Right cardiac atrium (tissue), 5 donors: Measurements from ENCODE around the gene MDM2. TPM values are rescaled to one million over a fixed set of nuclear protein-coding genes. Genes with fewer than 3 reads are reported as not detected.
"Not testable (repeated sequence)": the region's sequence is repeated elsewhere in the genome, so short reads cannot be mapped to it uniquely, and the experiment has no call there.

Experiments
- ATAC-seq, 2 donors: fragments of 200-7000 bp; cut with Tn5 transposase; one replicate each; pipeline versions ENCODE4 v1.8.0 to v1.9.1; 2020; ENCODE audit warnings: moderate library complexity in 2 of 2, mild to moderate bottlenecking in 1 of 2
- DNase-seq, 3 donors: peaks; one replicate each; pipeline ENCODE4 v3.0.0-alpha.2; 2020
- H3K27ac ChIP-seq: one replicate; pipeline ENCODE4 v1.5.1; 2013; ENCODE audit warnings: mild to moderate bottlenecking, low read length, control low read depth, moderate library complexity
- H3K27me3 ChIP-seq: one replicate; pipeline ENCODE4 v1.6.1; 2013; ENCODE audit not compliant: control insufficient read depth, insufficient read depth
- H3K4me1 ChIP-seq: one replicate; pipeline ENCODE4 v1.6.1; 2013; ENCODE audit warnings: low read length; ENCODE audit not compliant: control insufficient read depth, insufficient read depth
- H3K4me3 ChIP-seq: one replicate; pipeline ENCODE4 v1.5.1; 2013; ENCODE audit warnings: low read length, control low read depth
- H3K9me3 ChIP-seq: one replicate; pipeline ENCODE4 v1.6.1; 2013; ENCODE audit warnings: low read length; ENCODE audit not compliant: control insufficient read depth
- WGBS: extraction: QIAGEN DNeasy Blood & Tissue Kit; methylation state at CpG from one replicate; pipeline ENCODE4 v1.1.7; 2013; 5-methylcytosine and 5-hydroxymethylcytosine counted together
- intact Hi-C, 4 donors: fragments of 100-400 bp; cut with DNase I; formaldehyde crosslinking; loops; one replicate each; pipeline versions ENCODE4 v1.11.0 to v1.14.0; 2022 to 2023
- polyA plus RNA-seq: library from polyadenylated mRNA; stranded (reverse); fragments of 200-250 nt; gene quantifications from one replicate; pipeline ENCODE4 v1.2.3, GENCODE V29; 2013
- total RNA-seq, 4 donors: library from RNA; stranded (reverse); fragmentation: NEBNext Ultra II Directional; extraction: Animal tissue kit (Norgen Biotek cat#: 25700); gene quantifications; one replicate each; pipeline ENCODE4 v1.2.1, GENCODE V29; 2021
- donor health status: healthy with polysubstance abuse.
- donor health status: DM: no; HTN: yes; CAD: no.
- donor health status: DM: no; HTN: no; CAD: no.
- donor health status: DM: no; HTN: yes; CAD: no; lungs with severe emphysema.
- donor health status: DM: yes; HTN: yes; CAD: no.

Gene MDM2
- total and polyA plus RNA-seq, 5 donors, result 19.6 to 60.8 (median 48.2) TPM

GRCh38 chr12:68855771-68856170 lies 47.8 kb downstream of the MDM2 start:
- ATAC-seq, result no peak
- DNase-seq, result no peak
- WGBS, result 97% methylated on average over 8 of the region's 8 CpGs
- intact Hi-C loops, result no loop called here
- Histone ChIP-seq H3K9me3 (no peaks in the 10 kb centered on the region), H3K4me1 (no peaks in the 10 kb centered on the region), H3K27me3 (no peaks in the 10 kb centered on the region), H3K27ac (no peak overlapping the region), H3K4me3 (no peak overlapping the region)

GRCh38 chr12:68856510-68856909 lies 48.5 kb downstream of the MDM2 start:
- no peaks in the 10 kb centered on the region for H3K27me3 ChIP-seq
- DNase-seq, result no peak
- H3K4me3 ChIP-seq, result no peak overlapping the region
- H3K9me3 ChIP-seq, result no peaks in the 10 kb centered on the region
- ATAC-seq, result no peak
- H3K4me1 ChIP-seq, result no peaks in the 10 kb centered on the region
- 71% methylated on average over 3 of the region's 3 CpGs for WGBS
- intact Hi-C loops, result no loop called here
- no peak overlapping the region for H3K27ac ChIP-seq

GRCh38 chr12:68861890-68862289 lies 53.9 kb downstream of the MDM2 start:
- 94% methylated on average over 3 of the region's 3 CpGs for WGBS
- no peak for ATAC-seq
- H3K9me3 ChIP-seq, result no peaks in the 10 kb centered on the region
- no peaks in the 10 kb centered on the region for H3K27me3 ChIP-seq
- no peak overlapping the region for H3K4me3 ChIP-seq
- no peak overlapping the region for H3K27ac ChIP-seq
- intact Hi-C loops, result loop anchor here in 3 of 4 donors (10.0 kb wide), 2 partner anchors 203 to 213 kb away; no protein-coding TSS in a partner anchor
- DNase-seq, result no peak
- H3K4me1 ChIP-seq, result no peaks in the 10 kb centered on the region

GRCh38 chr12:68863109-68863770 lies 55.3 kb downstream of the MDM2 start:
- no peak overlapping the region for H3K27ac ChIP-seq
- no peaks in the 10 kb centered on the region for H3K9me3 ChIP-seq
- no peak for DNase-seq
- intact Hi-C loops, result loop anchor here in 3 of 4 donors (10.0 kb wide), 2 partner anchors 202 to 212 kb away; no protein-coding TSS in a partner anchor
- no peak overlapping the region for H3K4me3 ChIP-seq
- WGBS, result 88% methylated on average over 7 of the region's 7 CpGs
- H3K27me3 ChIP-seq, result no peaks in the 10 kb centered on the region
- H3K4me1 ChIP-seq, result no peaks in the 10 kb centered on the region
- ATAC-seq, result no peak

GRCh38 chr12:68863886-68864454 lies 56.0 kb downstream of the MDM2 start:
- intact Hi-C loops, result loop anchor here in 3 of 4 donors (10.0 kb wide), 2 partner anchors 201 to 211 kb away; no protein-coding TSS in a partner anchor
- H3K27me3 ChIP-seq, result not testable (repeated sequence)
- WGBS, result 86% methylated on average over 8 of the region's 8 CpGs

GRCh38 chr12:68864604-68865003 lies 56.6 kb downstream of the MDM2 start:
- Histone ChIP-seq H3K4me3 (no peak overlapping the region), H3K4me1 (no peaks in the 10 kb centered on the region), H3K9me3 (no peaks in the 10 kb centered on the region), H3K27me3 (no peaks in the 10 kb centered on the region), H3K27ac (no peak overlapping the region)
- intact Hi-C loops, result loop anchor here (5.0 to 10.0 kb wide), 3 partner anchors 200 to 210 kb away; no protein-coding TSS in a partner anchor
- ATAC-seq, result no peak
- DNase-seq, result no peak
- 92% methylated on average over 3 of the region's 3 CpGs for WGBS

More at GRCh38 chr12:68863886-68864454, 56.0 kb downstream of the MDM2 start:
- ATAC-seq, DNase-seq, H3K4me3 ChIP-seq, H3K27ac ChIP-seq, H3K9me3 ChIP-seq, H3K4me1 ChIP-seq: not testable (repeated sequence)

GRCh38 chr12:68865399-68866164 lies 57.6 kb downstream of the MDM2 start:
- ATAC-seq (no peak), DNase-seq (no peak)
- Histone ChIP-seq H3K27me3 (no peaks in the 10 kb centered on the region), H3K9me3 (no peaks in the 10 kb centered on the region), H3K4me3 (no peak overlapping the region), H3K27ac (no peak overlapping the region), H3K4me1 (no peaks in the 10 kb centered on the region)
- WGBS, result 54% methylated on average over 9 of the region's 9 CpGs
- intact Hi-C loops, result loop anchor here (5.0 to 10.0 kb wide), 3 partner anchors 199 to 209 kb away; no protein-coding TSS in a partner anchor

- intact Hi-C loops, result loop anchor here (5.0 to 10.0 kb wide), 3 partner anchors 198 to 208 kb away; no protein-coding TSS in a partner anchor
- 56% methylated on average over 6 of the region's 6 CpGs for WGBS
Measured at GRCh38 chr12:68866950-68867349, 59.0 kb downstream of the MDM2 start.

GRCh38 chr12:68867606-68868005 lies 59.6 kb downstream of the MDM2 start:
- H3K27ac ChIP-seq, result no peak overlapping the region
- DNase-seq (no peak), ATAC-seq (no peak)
- H3K4me1 ChIP-seq, result no peaks in the 10 kb centered on the region
- H3K27me3 ChIP-seq, result no peaks in the 10 kb centered on the region
- 87% methylated on average over 5 of the region's 5 CpGs for WGBS
- H3K9me3 ChIP-seq, result no peaks in the 10 kb centered on the region
- intact Hi-C loops, result loop anchor here (5.0 to 10.0 kb wide), 3 partner anchors 197 to 207 kb away; no protein-coding TSS in a partner anchor
- no peak overlapping the region for H3K4me3 ChIP-seq

More at GRCh38 chr12:68866950-68867349, 59.0 kb downstream of the MDM2 start:
- Histone ChIP-seq H3K27me3 (no peaks in the 10 kb centered on the region), H3K4me1 (no peaks in the 10 kb centered on the region), H3K27ac (no peak overlapping the region), H3K9me3 (no peaks in the 10 kb centered on the region), H3K4me3 (no peak overlapping the region)
- ATAC-seq (no peak), DNase-seq (no peak)

GRCh38 chr12:68868043-68868790 lies 60.2 kb downstream of the MDM2 start:
- intact Hi-C loops, result loop anchor here (5.0 to 10.0 kb wide), 3 partner anchors 197 to 207 kb away; no protein-coding TSS in a partner anchor
- Histone ChIP-seq H3K4me1 (no peaks in the 10 kb centered on the region), H3K4me3 (no peak overlapping the region), H3K9me3 (no peaks in the 10 kb centered on the region), H3K27me3 (no peaks in the 10 kb centered on the region), H3K27ac (no peak overlapping the region)
- WGBS, result 70% methylated on average over 10 of the region's 10 CpGs
- no peak for ATAC-seq
- no peak for DNase-seq
